Forelimb muscle (tissue), 1 donor: ENCODE results near the gene BRDT. TPM values are rescaled to one million over a fixed set of nuclear protein-coding genes. Genes with fewer than 3 reads are reported as not detected.
"Not testable (repeated sequence)": the region's sequence is repeated elsewhere in the genome, so short reads cannot be mapped to it uniquely, and the experiment has no call there.

Source experiments
- DNase-seq: peaks from one replicate; pipeline ENCODE4 v3.0.0-alpha.2; 2013; ENCODE audit warnings: low read depth
- polyA plus RNA-seq: library from polyadenylated mRNA; unstranded; fragments of 120-200 nt; gene quantifications from one replicate; pipeline ENCODE4 v1.2.1, GENCODE V29; 2013; ENCODE audit not compliant: insufficient read length

Gene BRDT
- polyA plus RNA-seq, 1 donor: not detected

DNA sequence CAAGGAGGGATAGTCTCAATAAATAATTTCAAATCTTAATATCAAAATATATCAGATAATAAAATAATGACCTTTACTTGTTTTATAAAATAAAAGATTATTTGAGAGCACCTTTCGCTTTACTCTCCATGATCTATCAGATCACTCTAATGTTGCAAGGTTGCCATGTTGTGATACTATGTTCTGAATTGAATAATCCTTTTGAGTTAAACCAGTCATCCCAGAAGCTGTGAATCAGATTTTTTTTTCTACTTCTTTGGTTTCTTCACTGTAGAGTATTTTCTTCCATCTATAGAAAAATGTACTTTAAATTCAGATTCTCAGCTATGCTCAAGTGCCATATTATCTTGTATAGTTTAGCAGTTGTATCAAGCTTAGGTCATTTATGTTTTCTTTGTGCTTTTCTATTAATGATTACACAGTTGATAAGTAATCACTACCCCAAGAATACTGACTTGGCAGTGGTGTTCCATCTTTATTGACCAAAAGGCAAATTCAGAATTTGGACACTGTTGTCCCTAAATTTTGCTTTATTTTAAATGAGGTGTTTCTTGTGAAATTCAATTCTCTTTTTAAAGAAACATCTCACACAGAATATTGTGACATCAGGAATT lies 32.9 kb downstream of the BRDT start:
- DNase-seq: no peak

DNA sequence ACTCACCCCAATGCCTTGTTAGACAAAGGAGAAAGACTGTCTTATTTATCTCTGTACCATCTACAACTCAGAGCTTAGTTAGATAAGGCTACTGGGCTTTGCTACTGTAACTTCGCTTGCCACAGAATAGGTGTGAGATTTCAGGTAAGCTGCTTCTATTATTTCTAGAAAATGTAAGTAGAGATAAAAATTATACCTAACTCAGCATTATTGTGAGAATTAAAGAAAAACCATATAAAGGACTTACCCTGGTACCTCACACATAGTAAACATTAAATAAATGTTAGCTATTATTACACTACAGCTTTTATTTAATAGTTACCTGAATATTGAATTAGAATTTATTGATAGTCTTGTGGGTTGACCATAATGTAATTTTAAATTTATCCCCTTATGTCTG lies 44.1 kb downstream of the BRDT start:
- DNase-seq: no peak

- DNase-seq: no peak
Observed at GRCh38 chr1:91997607-91998195, 48.5 kb downstream of the BRDT start.

GRCh38 chr1:92004129-92004528 lies 54.9 kb downstream of the BRDT start:
- no peak for DNase-seq

DNA sequence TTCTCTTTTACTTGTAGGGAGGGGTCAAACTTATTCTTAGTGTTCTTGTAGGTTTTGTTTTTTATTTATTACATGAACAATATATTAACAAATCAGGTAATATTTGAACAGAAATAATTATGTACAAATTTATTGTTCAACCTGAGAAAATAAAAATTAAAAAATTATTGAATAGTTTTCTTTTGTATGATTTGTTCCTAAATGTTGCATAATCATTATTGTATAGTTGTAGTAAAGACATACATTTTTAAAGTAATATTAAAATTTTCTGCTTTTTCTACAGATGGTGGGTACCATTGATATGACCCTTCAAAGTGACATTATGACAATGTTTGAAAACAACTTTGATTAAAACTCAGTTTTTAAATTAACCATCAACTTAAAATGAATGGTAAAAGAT lies 64.7 kb downstream of the BRDT start:
- no peak for DNase-seq

GRCh38 chr1:92016720-92017316 lies 67.6 kb downstream of the BRDT start:
- DNase-seq: no peak

DNA sequence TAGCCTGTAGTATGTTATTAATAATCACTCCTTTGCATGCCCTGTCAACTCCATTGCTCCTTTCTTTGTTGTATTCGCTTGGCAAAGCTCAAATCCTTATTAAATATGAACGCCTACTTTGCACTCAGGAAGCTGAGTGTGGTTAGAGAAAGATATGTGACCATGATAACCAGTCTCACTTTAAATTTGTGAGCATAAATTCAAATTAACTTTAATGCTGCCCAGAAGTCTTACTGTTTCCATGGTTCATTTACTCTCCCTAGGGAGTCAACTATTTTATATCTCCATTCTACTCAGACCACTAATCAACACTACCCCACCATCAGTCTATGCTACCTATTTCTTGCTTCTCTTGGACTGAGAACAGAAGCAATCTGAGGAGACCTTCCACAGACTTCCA lies 68.5 kb downstream of the BRDT start:
- DNase-seq: no peak

- not testable (repeated sequence) for DNase-seq
Observed at GRCh38 chr1:92026042-92026441, 76.8 kb downstream of the BRDT start.

GRCh38 chr1:92026806-92027205 lies 77.6 kb downstream of the BRDT start:
- no peak for DNase-seq

DNA sequence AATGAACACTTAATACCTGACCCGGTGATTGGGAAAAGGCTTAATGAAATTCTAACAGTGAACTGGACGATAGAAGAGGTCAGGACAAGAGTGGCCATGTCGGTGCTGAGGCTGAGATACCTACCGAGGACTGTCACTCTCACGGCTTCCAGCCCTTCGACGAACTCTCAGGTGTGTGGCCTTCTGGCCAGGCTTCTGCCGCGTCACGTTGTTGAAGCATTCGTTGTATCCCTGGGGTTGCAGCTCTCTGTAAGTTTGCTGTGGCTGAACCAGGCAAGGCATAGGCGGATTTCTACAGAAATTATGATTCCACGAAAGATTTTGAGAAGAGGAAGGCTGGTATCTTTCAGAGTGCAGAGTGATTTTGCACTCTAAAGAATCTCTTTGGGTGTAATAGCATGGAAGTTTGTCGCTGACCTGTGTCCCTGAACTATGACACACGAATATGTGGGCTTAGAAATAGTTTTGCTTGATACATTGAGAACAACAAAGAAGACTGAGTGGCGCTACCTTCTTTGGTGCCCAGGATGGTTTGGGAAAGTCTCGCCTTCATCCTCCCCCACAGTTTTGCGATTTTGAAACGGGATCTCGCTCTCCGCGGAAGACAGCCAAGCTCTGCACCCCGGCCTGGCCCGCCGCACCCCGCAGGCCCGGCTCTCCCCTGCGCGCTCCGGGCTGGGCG lies 80.2 kb downstream of the BRDT start:
- no peak for DNase-seq

DNA sequence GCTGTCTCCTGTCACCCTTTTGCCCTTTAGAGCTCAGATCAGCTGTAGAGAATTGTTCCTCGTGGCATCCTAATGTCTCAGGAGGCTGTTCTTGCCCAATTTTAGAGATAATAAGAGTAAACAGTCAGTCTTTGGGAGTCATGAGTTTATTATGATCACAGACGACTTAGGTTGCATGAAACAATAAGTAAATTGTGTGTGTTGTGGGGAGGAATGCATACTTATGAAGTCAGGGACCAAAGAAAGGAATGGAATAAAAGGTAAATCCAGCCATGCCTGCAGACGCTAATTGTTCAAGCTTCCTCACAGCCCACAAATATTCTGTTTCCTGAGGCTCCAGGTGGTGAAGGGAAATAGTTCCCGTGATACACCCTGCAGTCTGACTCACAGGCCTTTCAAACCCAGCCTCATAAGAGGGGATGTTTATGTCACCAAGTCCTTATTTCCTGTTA lies 81.5 kb downstream of the BRDT start:
- no peak for DNase-seq

DNA sequence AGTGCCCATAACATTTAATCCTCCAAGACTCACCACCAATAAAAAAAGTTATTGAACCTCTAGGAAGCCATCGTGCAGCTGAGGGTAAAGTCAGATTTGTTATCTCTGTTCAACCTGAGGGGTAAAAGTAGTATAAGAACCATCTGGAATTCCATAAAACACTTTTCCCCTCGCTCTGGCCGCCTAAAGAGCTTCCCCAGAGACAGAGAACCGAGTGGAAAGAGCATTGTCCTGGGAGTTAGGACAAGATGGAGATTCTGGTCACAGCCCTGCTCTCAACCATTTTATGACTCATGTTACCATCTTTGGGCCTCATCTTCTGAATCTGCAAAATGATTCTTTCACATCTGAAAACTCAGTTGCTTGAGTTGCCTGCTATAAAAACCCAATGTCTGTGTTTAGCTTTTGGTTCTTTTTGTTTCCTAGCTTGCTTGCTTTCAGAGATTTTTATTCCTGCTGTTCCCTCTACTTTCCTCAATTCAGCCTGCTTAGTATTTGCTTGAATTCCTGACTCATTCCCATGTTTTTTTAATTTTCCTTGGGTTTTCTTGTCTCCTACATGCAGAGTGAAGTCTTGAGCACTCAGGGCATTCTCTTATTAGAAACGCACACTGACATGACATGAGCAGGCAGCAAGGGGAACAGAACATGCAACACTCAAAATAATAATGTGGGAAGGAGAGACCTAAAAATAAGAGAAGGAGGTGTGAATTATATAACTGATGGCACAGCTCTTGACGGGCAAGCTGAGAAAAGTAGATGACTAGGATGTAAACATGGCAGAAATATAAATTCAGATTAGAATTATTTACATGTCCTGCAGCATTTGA lies 82.3 kb downstream of the BRDT start:
- no peak for DNase-seq

DNA sequence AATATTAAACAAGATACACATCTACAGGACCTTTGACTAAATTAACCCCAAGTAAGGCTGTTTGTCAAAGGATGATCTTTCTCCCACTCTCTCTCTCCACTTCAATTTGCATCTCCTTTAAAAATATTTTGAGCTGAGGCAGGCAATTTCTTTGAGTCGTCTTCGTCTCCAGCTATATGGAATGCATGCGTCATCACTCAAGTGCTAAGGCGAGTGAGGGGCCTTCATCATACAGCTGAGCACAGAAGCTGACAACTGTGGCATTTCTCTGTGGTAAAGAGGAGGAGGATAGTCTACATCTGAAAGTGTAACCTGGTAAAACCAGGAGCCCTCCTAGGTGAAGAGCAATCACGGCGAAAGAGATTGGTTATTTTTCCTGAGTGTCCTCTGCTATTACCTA lies 88.2 kb downstream of the BRDT start:
- no peak for DNase-seq

DNA sequence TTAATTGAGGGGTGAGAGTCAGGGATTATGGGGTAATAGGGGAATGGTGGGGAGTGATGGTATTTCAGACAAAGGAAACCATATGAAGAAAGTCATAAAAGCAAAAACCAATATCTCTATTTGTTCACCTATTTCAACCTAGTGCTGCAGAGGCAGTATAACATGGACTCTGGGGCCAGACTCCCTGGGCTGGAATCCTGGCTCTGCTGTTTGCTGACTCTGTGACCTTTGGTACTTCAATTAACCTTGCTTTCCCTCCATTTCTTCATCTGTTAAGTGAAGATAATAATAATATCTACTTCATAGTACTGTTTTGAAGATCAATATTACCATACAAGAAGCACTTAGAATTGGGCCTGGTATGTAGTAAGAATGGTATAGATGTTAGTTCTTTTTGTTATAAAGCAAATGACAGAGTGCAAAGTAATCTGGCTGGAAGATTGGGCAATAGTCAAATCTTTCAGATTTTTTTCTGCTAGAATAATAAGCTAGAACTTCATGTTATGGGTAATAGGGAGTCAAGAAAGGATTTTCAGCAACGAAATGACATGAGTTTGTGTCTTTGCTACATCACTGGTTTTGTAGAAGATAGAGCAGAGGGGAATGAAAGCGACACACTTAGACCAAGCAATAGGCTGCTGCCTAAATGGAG lies 89.6 kb downstream of the BRDT start:
- no peak for DNase-seq

DNA sequence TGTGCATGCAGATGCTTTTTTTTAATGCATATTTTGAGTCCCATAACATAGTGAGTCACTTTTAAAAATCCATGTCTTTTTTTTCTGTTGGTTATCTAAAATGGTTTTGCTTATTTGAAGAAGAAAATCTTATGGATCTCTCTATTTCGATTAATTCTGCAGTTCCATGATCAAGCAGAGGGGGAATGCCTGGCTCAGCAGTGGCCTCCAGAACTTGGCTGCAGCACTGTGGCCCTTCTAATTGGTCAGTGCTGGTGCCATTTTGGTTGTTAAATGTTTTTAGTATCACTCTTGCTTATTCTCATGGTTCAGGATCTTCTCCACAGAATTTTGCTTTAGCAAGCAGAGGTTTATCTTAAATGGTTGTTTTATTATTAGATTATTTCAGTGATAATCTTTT lies 91.8 kb downstream of the BRDT start:
- DNase-seq: no peak

DNA sequence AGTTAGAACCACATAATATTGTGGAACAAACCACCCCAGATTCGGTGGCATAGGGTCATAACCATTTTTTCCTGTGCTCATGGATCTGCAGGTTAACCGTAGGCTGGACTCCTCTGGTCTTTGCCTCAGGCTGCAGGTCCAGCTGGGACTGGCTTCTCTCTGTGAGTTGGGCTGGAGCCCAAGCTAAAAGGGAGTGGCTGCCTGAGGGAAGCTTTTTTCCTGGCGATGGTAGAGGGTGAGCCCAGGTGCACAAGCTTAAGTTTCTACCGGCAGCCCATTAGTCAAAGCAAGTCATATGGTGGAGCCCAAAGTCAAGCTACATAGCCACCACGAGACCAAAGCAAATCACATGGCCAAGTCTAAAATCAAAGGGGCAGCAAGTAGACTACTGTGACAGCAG lies 94.4 kb downstream of the BRDT start:
- DNase-seq: no peak

GRCh38 chr1:92045766-92046495 lies 96.7 kb downstream of the BRDT start:
- no peak for DNase-seq

- DNase-seq: no peak
Observed at GRCh38 chr1:92051948-92052347, 102.7 kb downstream of the BRDT start.
